ENCODE results near the gene S100A2.
A peak's percentile ranks its signal among the peaks of the same experiment; 100 is the strongest.

Gene S100A2

DNA sequence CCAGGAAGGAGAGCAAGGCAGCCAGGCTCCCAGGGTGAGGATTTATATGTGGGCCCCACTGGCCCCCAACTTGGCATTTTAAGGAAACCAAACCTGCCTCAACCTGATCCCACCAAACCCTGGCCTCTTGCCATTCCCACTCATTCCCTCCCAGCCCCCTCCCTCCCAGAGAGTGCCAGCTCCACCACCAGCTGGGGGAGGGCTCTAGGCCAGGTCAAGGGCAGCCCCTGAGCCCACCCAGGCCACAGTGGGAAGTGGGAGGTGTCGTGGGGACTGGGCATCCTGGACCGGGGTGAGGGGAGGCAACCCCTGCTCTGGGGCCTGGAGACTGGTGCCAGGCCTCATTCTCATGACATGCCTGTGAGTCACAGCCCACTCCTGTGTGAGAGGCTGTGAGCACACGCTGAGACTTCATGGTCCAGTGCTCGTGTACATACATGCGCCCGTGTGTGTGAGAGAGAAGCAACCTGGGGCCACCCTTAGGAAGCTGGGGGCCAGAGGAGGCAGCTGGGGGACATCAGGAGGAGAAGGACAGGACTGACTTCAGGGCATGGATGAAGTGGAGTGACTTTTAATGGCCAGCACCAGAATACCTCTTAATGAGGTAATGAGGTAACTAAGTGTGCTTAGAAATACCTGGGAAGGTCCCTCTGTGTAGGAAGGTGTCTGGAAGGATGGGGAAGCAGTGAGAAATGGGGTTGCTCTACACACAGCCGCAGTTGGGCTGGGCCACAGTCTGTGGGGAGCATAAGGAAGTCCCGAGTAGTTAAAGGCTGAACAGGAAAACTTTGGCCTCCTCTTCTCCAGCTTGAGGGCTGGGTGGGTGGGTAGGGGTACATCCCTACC, at the start of gene S100A2:
Gene S100A2 (minus strand): TSS at position 316 of the 846 bp plus-strand sequence. CDS start 1,967 bp downstream, outside the sequence.
- DNase-seq (ENCODE audit: low read depth), result peak; percentile 49

DNA sequence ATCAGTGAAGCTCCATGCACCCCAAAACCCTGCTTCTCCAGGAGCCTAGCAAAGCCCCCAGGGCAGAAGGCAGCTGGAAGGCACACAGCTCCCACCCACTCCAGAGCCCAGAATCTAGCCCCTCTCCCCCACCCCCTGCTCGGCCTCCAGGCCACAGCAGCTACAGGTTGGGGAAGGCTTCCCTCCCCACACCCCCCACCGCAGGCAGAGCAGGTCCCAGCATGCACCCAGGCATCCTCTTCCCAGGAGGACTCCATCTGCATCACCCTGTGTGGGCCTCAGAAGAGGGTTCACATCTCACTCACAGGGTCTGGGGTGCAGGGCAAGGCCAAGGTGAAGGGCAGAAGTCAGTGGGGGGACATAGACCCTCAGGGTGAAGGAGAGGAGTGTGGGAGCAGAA, 49.8 kb upstream of the S100A2 start:
- no peak for DNase-seq (ENCODE audit: low read depth)

DNA sequence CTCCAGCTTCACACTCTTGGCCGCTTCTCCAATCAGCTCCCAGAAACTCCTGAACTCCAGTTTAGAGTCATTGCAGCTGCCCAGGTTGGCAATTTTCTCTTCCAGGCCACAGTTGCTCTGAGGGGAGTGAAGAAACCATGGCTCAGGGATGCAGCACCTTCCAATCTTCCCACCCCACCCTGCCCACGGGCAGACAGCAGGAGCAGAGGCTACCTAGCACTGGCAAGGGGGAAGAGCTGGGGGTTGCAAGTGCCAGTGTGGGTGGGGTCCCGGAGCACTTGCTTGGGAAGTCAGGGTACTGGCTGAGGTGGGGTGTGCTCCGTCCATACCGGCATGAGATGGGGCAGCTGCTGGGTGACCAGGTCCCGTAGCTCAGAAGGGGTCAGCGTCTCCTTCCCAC, 49.3 kb upstream of the S100A2 start:
- DNase-seq (ENCODE audit: low read depth), result no peak

DNA sequence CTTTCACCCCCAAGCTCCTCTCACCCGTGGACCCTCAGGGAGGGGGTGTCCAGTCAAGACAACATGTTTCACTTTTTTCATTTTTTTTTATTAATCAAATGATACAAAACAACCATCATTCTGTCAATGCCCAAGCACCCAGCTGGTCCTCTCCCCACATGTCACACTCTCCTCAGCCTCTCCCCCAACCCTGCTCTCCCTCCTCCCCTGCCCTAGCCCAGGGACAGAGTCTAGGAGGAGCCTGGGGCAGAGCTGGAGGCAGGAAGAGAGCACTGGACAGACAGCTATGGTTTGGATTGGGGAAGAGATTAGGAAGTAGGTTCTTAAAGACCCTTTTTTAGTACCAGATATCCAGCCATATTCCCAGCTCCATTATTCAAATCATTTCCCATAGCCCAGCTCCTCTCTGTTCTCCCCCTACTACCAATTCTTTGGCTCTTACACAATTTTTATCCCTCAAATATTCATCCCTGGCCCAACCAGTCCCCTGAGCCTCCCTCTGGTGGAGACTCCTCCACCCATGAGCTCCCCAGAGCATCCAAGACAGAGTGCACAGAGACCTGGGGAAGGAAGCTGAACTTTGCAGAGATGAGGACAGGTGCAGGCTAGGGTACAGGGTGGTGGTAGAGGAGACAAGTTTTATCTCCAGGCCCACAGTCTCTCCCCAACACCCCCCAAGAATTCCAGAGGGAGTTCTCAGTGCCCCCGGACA, 48.7 kb upstream of the S100A2 start:
- DNase-seq (ENCODE audit: low read depth), result no peak

DNA sequence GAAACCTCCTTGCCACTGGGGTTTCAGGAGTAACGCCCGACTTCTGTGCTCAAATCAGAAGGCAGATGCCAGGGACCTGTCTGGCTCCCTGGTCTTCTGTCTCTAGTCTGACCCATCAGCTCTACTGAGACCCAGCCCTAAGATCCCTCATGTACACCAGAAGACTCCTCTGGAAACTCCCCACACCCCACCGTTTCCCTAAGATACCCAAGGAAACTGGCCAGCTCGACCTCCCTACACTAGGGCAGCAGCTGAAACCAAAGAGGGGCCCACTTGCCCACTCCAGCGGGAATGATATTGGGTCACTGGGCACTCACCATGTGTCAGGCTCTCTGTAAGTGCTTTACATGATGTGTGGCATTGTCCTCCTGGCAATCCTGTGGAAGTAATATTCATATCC, 47.8 kb upstream of the S100A2 start:
- no peak for DNase-seq (ENCODE audit: low read depth)

DNA sequence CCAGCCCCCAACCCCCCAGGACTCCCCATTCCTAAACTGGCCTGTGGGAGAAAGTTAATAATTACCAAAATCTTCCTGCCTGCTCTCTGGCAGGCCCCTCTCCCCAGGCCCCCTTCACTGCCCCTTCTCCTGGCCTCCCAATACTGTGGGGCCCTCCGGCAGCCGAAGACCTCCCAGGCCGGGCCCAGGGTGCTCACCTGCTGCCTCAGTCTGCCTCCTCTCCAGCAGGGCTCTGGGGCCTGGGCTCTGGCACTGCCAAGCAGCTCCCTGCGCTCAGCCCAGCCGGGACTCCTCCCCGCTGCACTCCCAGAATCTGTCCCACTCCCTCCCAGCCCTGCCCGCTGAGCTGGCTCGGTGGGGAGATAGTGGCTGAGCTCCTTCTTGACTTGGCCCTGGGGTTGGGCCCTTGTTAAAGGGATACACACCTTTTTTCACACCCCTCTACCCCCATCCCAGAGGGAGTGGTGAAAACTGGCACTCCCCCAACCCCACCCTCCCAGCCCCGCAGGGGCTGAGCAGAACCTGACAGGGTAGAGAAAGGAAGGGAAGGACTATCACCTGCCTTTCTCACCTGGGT, 47.2 kb upstream of the S100A2 start, which contains the start of gene S100A16:
Gene S100A16 (minus strand): TSS at position 383 of the 577 bp plus-strand sequence. CDS start 4,986 bp downstream, outside the sequence.
- no peak for DNase-seq (ENCODE audit: low read depth)

DNA sequence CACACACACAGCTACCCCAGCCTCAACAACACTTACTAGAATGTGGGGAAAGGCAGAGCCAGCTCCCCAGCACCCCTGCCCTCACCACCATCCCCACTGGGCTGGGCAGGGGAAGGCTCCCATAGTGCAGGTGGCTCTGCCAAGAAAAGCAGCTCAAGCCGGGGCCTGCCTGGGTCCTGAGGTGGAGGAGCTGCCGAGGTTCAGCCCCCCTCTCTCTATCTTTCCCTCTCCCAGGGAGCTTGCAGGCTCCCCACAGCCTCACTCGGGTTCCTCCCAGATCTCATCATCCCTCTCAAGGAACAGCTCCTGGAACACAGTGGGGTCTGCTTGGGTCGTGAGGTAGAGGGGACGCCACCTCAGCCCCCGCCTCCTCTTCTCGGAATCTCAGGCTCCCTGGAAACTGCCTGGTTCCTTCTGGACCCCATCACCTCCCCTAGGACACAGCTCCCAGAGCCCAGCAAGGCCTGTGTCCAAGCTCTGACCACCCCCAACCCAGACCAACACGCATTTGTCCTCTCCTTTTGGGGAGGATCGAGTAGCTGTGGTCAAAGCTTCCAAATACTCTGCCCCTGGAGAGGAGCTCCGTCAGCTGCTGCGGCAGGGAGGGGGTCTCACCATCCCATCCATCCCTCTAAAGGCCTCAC, 46.6 kb upstream of the S100A2 start:
- DNase-seq (ENCODE audit: low read depth), result no peak

DNA sequence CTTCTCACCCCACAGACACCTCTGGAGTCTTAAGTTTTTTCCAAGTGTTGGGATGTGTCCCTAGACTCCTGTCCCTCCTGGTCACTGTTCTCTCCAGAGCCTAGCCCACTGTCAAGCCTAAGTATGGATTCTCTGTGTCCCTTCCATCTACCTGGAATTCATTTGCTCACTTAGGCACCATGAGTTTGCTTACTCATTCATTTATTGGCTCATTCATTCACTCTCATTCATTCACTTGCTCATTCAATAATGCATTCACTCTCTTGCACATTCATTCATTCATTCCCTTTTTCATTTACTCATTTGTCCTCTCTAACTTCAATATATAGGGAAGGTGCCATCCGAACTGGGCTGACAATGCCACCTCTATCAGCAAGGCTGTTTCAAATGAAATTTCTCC, 45.7 kb upstream of the S100A2 start:
- no peak for DNase-seq (ENCODE audit: low read depth)

DNA sequence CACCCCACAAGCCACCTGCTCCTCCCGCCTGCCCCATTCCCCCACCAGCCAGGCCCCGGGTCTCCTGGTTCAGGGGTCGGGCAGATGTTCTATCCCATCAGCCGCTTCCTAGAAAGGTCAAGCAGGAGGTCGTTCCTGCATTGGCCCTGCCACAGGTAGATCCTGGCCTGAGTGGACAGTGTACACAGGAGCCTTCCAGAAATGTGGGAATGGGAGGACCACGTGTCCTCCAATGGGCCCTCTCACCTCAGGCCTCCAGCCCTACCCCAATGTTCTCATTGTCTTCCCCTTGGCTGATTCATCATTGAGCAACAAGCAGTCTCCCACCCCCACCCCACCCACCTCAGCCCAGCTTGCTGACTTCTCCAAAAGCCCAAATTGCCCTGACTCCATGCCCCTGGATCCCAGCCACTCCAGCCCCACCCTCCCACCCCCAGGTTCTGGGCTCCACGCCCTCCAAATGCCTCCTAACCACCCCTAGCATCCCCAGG, 45.2 kb upstream of the S100A2 start:
- no peak for DNase-seq (ENCODE audit: low read depth)

DNA sequence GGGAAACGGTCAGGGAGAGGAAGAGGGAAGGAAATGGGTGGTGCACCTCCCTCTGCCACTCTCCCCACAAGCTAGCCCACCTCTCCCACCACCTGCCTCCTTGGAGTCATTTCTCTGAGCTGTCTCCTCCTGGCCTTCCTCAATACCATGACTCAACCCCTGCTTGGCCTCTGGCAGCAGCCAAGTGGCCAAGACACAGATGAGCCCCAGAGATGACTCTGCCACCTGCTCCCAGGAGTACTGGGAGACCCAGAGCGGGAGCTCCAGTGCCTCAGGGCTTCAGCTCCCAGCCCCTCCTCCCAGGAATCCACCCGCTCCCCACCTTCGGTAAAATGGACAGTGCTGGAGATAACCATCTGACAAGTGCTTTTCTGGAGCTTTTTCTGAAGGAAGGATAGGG, 44.7 kb upstream of the S100A2 start:
- no peak for DNase-seq (ENCODE audit: low read depth)

DNA sequence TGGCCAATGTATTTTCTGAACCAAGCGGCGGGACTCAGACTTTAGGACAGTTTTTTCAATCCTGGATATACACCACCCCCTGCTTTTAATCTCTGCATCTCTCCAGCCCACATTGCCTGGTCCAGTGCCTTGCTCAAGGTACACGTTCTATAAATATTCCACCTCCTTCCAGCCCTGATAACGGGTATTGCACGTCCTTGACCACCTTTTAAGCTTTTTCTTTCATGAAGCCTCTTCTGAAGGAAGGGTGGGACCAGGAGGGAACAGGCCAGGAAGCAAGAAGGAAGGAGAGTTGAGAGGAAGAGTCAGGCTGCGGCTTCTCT, 43.9 kb upstream of the S100A2 start:
- no peak for DNase-seq (ENCODE audit: low read depth)

DNA sequence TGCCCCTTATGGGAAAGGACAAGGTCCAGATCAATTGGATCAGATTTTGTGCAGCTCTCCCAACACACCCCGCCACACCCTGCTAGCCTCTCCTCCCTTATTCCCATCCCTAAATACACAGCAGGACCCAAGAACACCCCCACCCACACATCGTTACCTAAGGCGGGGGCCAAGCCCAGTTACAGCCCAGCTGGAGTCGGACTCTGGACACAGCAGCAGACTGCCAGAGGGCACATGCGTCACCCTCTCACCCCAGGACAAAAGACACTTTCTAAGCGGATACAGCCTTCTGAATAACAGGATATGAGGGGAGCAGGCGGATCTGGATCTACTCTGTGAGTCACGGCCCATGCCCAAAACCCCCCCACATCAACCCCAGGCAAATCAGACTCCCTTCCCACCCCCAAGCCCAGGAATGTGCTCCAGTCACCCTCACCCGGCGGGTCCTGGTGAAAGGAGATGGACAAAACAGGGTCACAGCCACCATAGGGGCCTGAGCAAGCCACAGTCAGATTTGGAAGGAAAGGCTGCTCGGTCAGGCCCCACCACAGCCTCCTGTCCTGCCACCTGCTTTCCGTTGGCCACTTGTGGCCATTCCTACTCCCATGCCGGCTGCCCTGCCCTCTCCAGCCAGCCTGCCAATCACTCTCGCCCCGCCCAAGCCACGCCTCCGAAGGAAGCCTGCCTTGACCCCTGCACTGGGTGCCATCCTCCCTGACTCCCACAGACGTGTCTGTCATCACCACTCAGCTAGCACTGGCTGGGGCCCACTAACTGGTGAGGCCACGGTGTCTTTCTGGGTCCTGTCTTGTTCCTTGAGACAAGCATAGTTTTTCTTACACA, 43.3 kb upstream of the S100A2 start:
- DNase-seq (ENCODE audit: low read depth), result no peak

DNA sequence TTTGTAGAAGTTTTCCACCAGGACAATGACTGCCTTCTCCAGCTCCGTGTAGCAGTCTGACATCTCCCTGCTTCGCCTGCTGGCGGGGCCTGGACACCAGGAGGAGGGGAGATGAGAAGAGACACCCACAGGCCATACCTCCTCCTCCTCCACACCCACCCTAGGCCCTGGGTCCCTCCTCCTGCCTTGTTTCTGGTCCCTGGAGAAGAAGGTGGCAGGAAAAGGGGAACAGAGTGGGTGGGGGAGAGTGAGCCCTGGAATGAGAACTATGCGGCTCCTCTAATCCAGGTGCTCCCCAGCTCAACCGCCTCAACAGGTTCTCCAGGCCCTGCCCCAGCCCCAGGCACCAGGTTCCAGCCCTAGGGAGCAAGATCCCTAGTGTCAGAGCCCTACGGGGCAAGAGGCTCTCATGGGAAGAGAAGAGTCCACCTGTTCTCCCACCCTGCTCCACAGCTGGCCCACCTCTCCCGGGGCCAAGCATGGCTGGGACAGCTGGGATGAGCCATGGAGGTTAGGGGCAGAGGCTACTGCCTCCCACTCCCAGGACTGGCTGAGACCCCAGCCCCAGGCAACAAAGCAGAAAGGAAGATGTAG, 42.5 kb upstream of the S100A2 start:
- no peak for DNase-seq (ENCODE audit: low read depth)

DNA sequence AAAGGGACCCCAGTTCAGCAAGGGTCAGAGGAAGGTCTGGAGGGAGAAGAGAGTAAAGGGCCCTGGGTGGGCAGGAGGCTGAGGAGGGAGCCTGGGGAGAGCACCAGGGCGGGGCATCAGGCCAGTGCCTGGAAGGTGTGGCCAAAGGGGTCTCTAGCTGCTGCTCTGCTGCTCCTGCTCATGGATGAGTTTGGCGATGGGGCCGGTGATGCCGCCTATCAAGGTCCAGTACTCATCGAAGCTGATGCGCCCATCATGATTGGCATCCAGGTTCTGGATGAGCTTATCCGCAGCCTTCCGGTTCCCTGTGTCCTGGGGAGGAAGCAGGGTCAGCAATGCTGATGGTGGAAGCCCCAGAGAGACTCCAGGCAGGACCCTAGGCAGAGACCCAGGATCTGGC, 41.7 kb upstream of the S100A2 start:
- DNase-seq (ENCODE audit: low read depth), result no peak

DNA sequence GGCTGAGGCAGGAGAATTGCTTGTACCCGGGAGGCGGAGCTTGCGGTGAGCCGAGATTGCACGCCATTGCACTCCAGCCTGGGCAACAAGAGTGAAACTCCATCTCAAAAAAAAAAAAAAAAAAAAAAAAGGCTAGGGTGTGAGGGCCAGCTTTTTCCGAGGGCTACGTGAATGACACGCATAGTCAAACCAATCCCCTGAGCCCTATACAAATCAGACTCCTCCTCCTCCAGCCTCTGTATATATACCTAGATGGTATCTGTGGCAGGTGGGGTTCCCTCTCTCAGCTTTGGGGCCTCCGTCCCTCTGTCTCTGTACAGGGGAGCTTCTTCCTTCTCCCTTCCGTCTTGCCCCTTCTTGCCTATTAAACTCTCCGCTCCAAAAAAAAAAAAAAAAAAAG, 40.5 kb upstream of the S100A2 start:
- DNase-seq (ENCODE audit: low read depth), result no peak

DNA sequence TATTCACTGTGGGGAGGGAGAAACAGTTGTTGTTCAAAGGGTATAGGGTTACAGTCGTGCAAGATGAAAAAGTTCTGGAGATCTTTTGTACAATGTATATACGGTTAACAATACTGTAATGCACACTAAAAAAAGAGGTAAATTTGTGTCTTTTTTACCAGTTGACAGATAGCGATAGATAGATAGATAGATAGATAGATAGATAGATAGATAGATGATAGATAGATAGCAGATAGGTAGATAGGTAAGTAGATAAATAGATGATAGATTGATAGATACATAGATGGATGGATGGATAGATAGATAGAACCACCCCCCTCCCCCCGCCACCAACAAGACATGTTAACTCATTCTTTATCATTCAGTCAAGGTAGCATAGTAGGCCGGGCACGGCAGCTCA, 37.1 kb upstream of the S100A2 start:
- DNase-seq (ENCODE audit: low read depth), result no peak

DNA sequence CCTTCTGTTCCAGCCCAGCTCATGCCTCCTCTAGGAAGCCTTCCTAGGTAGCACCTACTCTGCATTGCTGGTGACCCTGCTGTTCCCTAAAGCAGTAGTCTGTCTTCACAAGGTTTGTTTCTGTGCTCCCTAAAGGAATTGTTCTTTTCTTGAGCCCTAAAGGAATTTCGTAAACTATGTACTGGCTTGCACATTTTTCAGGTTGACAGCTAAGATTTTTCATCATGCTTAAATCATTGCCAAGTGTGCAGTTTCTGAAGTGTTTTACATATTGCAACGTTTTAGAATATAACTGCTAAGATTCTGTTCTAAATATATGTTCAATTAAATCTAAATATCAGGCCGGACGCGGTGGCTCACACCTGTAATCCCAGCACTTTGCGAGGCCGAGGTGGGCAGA, 34.2 kb upstream of the S100A2 start:
- no peak for DNase-seq (ENCODE audit: low read depth)

DNA sequence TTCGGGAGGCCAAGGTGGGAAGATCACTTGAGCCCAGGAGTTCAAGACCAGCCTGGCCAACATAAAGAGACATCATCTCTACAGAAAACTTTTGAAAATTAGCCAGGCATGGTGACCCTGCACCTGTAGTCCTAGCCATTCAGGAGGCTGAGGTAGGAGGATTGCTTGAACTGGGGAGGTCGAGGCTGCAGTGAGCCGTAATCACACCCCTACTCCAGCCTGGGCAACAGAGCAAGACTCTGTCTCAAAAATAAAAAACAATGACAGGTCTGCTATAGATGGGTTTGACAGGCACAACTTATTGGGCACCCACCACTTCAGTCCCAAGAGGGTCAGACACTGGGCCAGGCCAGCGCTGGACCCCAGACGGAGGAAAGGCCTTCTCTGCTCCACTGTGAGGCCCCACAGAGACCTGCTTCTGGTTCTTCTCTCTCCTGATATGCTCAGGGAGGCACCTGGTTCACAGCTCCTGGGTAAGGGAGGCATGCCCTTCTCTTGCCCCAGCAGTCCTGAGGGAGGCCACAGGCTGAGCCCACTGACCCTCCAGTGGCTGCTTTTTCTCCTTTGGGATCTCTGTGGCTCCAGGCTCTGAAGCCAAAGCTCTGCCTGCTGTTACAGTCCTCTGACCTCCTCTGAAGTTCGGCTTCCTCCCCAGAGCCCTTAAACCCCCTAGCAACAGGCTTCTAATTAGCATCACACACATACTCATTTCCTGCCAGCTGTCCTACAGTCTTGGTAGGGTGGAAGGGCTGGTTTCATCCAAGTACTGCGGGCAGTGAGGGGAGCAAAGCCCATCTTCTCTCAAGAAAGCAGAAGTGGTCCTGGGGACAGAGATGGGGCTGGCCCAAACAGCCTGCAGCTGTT, 32.9 kb upstream of the S100A2 start:
- DNase-seq (ENCODE audit: low read depth), result no peak

DNA sequence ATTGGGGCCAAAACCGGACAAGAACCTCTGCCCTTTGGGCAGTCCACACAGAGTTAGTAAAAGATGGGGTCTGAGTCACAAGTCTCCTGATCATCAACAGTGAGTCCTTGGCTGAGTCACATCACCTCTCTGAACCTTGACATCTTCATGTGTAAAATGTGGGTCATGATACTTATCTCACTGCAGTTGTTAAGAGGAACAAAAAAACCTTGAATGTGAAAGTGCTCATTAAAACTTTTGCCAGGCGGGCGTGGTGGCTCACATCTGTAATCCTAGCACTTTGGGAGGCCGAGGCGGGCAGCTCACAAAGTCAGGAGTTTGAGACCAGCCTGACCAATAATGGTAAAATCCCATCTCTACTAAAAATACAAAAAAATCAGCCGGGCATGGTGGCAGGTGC, 31.6 kb upstream of the S100A2 start:
- DNase-seq (ENCODE audit: low read depth), result no peak

DNA sequence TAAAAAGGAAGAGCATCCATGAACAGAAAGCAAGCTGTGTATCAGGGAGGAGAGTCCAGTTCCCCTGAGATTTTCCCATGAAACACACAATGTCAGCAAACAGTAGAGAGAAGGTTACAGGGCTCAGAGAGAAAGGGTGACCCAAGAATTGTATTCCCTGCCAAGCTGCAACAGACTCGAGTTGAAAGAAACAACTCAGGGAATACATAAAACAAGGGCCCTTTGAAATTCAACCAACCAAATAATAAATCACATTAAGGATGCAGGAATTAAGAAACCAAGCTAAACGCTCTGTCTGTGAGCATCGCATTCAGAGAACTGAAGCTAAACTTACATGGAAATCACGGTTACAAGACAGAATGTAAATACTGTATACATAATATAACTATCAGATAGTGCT, 27.1 kb upstream of the S100A2 start:
- DNase-seq (ENCODE audit: low read depth), result no peak
